Esophagus muscularis mucosa (tissue), 3 donors: ENCODE data around the gene ZNF24.

Experiments used
- EP300 ChIP-seq: sonication (generic); formaldehyde crosslinking; IDR thresholded peaks from one replicate; pipeline ENCODE4 v1.6.1; 2017; ENCODE audit warnings: antibody characterized with exemption
- POLR2AphosphoS5 ChIP-seq, 2 donors: sonication (generic); formaldehyde crosslinking; IDR thresholded peaks; one replicate each; pipeline ENCODE4 v1.6.1; 2017; ENCODE audit warnings: antibody characterized with exemption in 2 of 2

GRCh38 chr18:35387152-35387571 lies 42.9 kb upstream of the ZNF24 start:
- TF ChIP-seq POLR2AphosphoS5 (IDR thresholded peaks at IDR 0.05) (no peak), EP300 (no peak)
